Keratinocyte (primary cell): Measurements from ENCODE around the gene EEF2. TPM values are rescaled to one million over a fixed set of nuclear protein-coding genes. Genes with fewer than 3 reads are reported as not detected.

Source experiments
- DNase-seq: peaks from one replicate; pipeline ENCODE4 v3.0.0-alpha.2; 2011; ENCODE audit warnings: low read depth, missing footprints, low spot score
- FAIRE-seq: peaks from 2 replicates; lab custom pipeline; 2011; peaks lifted over from hg19 to GRCh38; lab: Jason Lieb, UNC
- H2AFZ ChIP-seq: 2 replicates; pipeline ENCODE4 v1.6.0; 2012; ENCODE audit warnings: low read length, control low read depth, inconsistent platforms; ENCODE audit not compliant: control insufficient read depth
- H3K27ac ChIP-seq: 2 replicates; pipeline ENCODE4 v1.5.1; 2011; ENCODE audit warnings: low read length; ENCODE audit not compliant: control insufficient read depth, insufficient read depth
- H3K27me3 ChIP-seq: 3 replicates; pipeline ENCODE4 v1.6.0; 2011; ENCODE audit warnings: low read length; ENCODE audit not compliant: control insufficient read depth, insufficient read depth; ENCODE audit errors: extremely low read depth
- H3K36me3 ChIP-seq, 2 experiments: 2 replicates in 1 of 2; 3 replicates in 1 of 2; pipeline ENCODE4 v1.5.1; 2011; ENCODE audit warnings: low read length in 2 of 2, mild to moderate bottlenecking in 1 of 2; ENCODE audit not compliant: control insufficient read depth in 2 of 2, insufficient read depth in 2 of 2; ENCODE audit errors: extremely low read depth in 1 of 2
- H3K4me1 ChIP-seq: 3 replicates; pipeline ENCODE4 v1.5.1; 2011; ENCODE audit warnings: low read length; ENCODE audit not compliant: control insufficient read depth, insufficient read depth; ENCODE audit errors: extremely low read depth
- H3K4me2 ChIP-seq: 3 replicates; pipeline ENCODE4 v1.6.0; 2011; ENCODE audit warnings: low read depth, low read length; ENCODE audit not compliant: control insufficient read depth, insufficient read depth; ENCODE audit errors: extremely low read depth
- H3K4me3 ChIP-seq, 3 experiments: fragments of 200-600 bp in 1 of 3; sonication (generic) in 1 of 3; 2 replicates in 2 of 3; 3 replicates in 1 of 3; pipeline ENCODE4 v1.5.1; 2011 to 2016; ENCODE audit warnings: low read length in 3 of 3, mild to moderate bottlenecking in 3 of 3, control low read depth in 2 of 3, inconsistent platforms in 1 of 3, low read depth in 1 of 3, mixed read lengths in 1 of 3, mixed run types in 1 of 3, moderate library complexity in 1 of 3; ENCODE audit not compliant: control insufficient read depth in 2 of 3, insufficient read depth in 2 of 3; ENCODE audit errors: extremely low read depth in 1 of 3
- H3K79me2 ChIP-seq: 2 replicates; pipeline ENCODE4 v1.6.0; 2012; ENCODE audit warnings: low read length; ENCODE audit not compliant: control insufficient read depth, insufficient read depth
- H3K9ac ChIP-seq: 3 replicates; pipeline ENCODE4 v1.6.0; 2011; ENCODE audit warnings: low read length; ENCODE audit not compliant: control insufficient read depth, insufficient read depth; ENCODE audit errors: extremely low read depth
- H3K9me1 ChIP-seq: 3 replicates; pipeline ENCODE4 v1.6.0; 2011; ENCODE audit warnings: low read length; ENCODE audit not compliant: control insufficient read depth, insufficient read depth; ENCODE audit errors: extremely low read depth
- H3K9me3 ChIP-seq: 2 replicates; pipeline ENCODE4 v1.5.1; 2012; ENCODE audit warnings: low read depth, low read length; ENCODE audit not compliant: control insufficient read depth
- H4K20me1 ChIP-seq: 3 replicates; pipeline ENCODE4 v1.6.0; 2011; ENCODE audit warnings: low read length; ENCODE audit not compliant: control insufficient read depth, insufficient read depth; ENCODE audit errors: extremely low read depth
- CTCF ChIP-seq, 3 experiments: IDR thresholded peaks in 1 of 3; conservative IDR thresholded peaks in 1 of 3; optimal IDR thresholded peaks in 1 of 3; 2 replicates in 2 of 3; 3 replicates in 1 of 3; pipeline versions ENCODE3 to v1.5.1; 2011; ENCODE audit warnings: low read length in 3 of 3, mild to moderate bottlenecking in 3 of 3, moderate library complexity in 2 of 3, control low read depth in 1 of 3, inconsistent platforms in 1 of 3; ENCODE audit not compliant: insufficient read depth in 2 of 3; ENCODE audit errors: extremely low read depth in 1 of 3
- EZH2 ChIP-seq: IDR thresholded peaks from one replicate; pipeline ENCODE4 v1.6.1; 2012; ENCODE audit warnings: inconsistent platforms, mild to moderate bottlenecking, low read length, moderate library complexity
- dilution Hi-C: fragments of 300-500 bp; cut with MboI; formaldehyde crosslinking; loops from one replicate; pipeline ENCODE4 v1.7.0; 2020; ENCODE audit warnings: low sequenced_read_pairs; ENCODE audit not compliant: extremely low pct_ligation_motif_present
- polyA plus RNA-seq, 5 experiments: library from polyadenylated mRNA; depleted of rRNA in 3 of 5; stranded (reverse) in 3 of 5; stranded (forward) in 1 of 5; unstranded in 1 of 5; fragments of >200 nt; gene quantifications; 1 replicate in 1 of 5; 2 replicates in 3 of 5; 3 replicates in 1 of 5; pipeline versions ENCODE4 v1.2.1 to v1.2.3, GENCODE V29; 2011 to 2012; ENCODE audit warnings: missing spikeins in 2 of 5, low read depth in 1 of 5, low replicate concordance in 1 of 5

EEF2 gene
- polyA plus RNA-seq, 1 donor (not counting 4 experiments of a cell fraction or from before 2014, with no cell fraction given), result 1,193 TPM

- H2AFZ ChIP-seq, result no peak overlapping the region
- no peaks in the 10 kb centered on the region for H4K20me1 ChIP-seq
- peaks cover 3% of the 10 kb centered on the region for H3K9me3 ChIP-seq
- no peak for FAIRE-seq
- H3K27ac ChIP-seq, result no peak overlapping the region
- no peaks in the 10 kb centered on the region for H3K27me3 ChIP-seq
- no peak overlapping the region for H3K9ac ChIP-seq
- DNase-seq, result no peak
- no peaks in the 10 kb centered on the region for H3K9me1 ChIP-seq
- no peak overlapping the region for H3K4me3 ChIP-seq
- peaks cover 12 to 24% of the 10 kb centered on the region in 2 experiments for H3K36me3 ChIP-seq
- no peak overlapping the region for H3K4me2 ChIP-seq
- TF ChIP-seq EZH2, result no peak
- no peak for TF ChIP-seq CTCF (optimal IDR thresholded peaks at IDR 0.05 in 1 of 3, IDR thresholded peaks at IDR 0.05 in 1 of 3, conservative IDR thresholded peaks at IDR 0.05 in 1 of 3; ENCODE audit: extremely low read depth in 1 of 3, insufficient read depth in 2 of 3, low read length in 3 of 3)
- dilution Hi-C loops, result no loop called here
- H3K79me2 ChIP-seq, result no peaks in the 10 kb centered on the region
- no peaks in the 10 kb centered on the region for H3K4me1 ChIP-seq
Observed at GRCh38 chr19:4033028-4033956, 48.0 kb upstream of the EEF2 start.

- peaks cover 12 to 26% of the 10 kb centered on the region in 2 experiments for H3K36me3 ChIP-seq
- no peak overlapping the region for H3K4me3 ChIP-seq
- H3K27ac ChIP-seq, result no peak overlapping the region
- FAIRE-seq, result no peak
- no peak overlapping the region for H3K4me2 ChIP-seq
- no peak for DNase-seq
- no peaks in the 10 kb centered on the region for H3K4me1 ChIP-seq
- H3K9ac ChIP-seq, result no peak overlapping the region
- TF ChIP-seq CTCF (optimal IDR thresholded peaks at IDR 0.05 in 1 of 3, IDR thresholded peaks at IDR 0.05 in 1 of 3, conservative IDR thresholded peaks at IDR 0.05 in 1 of 3; ENCODE audit: extremely low read depth in 1 of 3, insufficient read depth in 2 of 3, low read length in 3 of 3) (no peak), EZH2 (no peak)
- H2AFZ ChIP-seq, result no peak overlapping the region
- H3K9me1 ChIP-seq, result no peaks in the 10 kb centered on the region
- H3K79me2 ChIP-seq, result no peaks in the 10 kb centered on the region
- no peaks in the 10 kb centered on the region for H3K27me3 ChIP-seq
- dilution Hi-C loops, result no loop called here
- peaks cover 3% of the 10 kb centered on the region for H3K9me3 ChIP-seq
- no peaks in the 10 kb centered on the region for H4K20me1 ChIP-seq
Observed at GRCh38 chr19:4032436-4032835, 47.2 kb upstream of the EEF2 start.
